Measurements from ENCODE around the gene LSM2.

DNA sequence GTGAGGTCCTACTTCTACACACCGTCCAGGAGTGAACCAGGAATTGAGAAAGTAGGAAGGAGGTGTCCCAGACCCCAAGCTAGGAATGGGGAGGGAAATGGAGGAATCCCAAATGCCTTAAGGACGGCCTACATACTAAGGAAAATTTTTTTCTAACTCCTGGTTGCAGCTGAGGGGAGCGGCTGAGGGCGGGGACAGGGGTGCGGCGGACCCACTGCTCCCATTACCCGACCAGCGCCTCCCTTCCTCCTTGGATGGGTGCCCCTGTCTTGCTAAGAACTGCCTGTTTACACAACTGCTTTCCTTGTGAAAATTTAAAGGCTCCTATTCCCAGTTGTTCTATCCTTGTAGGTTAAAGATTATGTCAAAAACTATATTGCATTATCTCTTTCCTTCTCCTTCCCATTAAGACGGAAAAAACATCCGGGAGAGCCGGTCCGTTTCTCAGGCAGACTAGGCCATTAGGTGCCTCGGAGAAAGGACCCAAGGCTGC is 20.1 kb upstream of the LSM2 start:
- TF ChIP-seq CTCF (IDR thresholded peaks at IDR 0.05) (no peak), POLR2A (IDR thresholded peaks at IDR 0.05) (peak; percentile 30 to 65)
